OCI-LY7 (cell line): ENCODE data around the gene FEN1. TPM values are rescaled to one million over a fixed set of nuclear protein-coding genes. Genes with fewer than 3 reads are reported as not detected.

Experiments used
- BruUV-seq: library from RNA; stranded (reverse); fragments of 400-500 nt; replicated peaks from 2 replicates; lab custom pipeline; 2021; lab: Mats Ljungman, UMichigan
- CTCF ChIA-PET: fragments of 300-600 bp; sonication (Branson Sonifier 250); formaldehyde crosslinking; loops from one replicate; lab custom pipeline; 2022; ENCODE audit warnings: antibody characterized with exemption; ENCODE audit not compliant: unreplicated experiment; lab: Charles Lee
- POLR2A ChIA-PET: fragments of 300-600 bp; sonication (Branson Sonifier 250); formaldehyde crosslinking; loops from one replicate; lab custom pipeline; 2022; ENCODE audit warnings: antibody characterized with exemption; lab: Charles Lee
- DNase-seq: peaks from one replicate; pipeline ENCODE4 v3.0.0-alpha.2; 2015; ENCODE audit warnings: low spot score
- H2AFZ ChIP-seq: fragments of 200-600 bp; sonication (generic), shearing (Covaris generic); 2 replicates; pipeline ENCODE4 v1.6.1; 2014; ENCODE audit warnings: mild to moderate bottlenecking, antibody characterized with exemption, low read length, moderate library complexity
- H3K27ac ChIP-seq: fragments of 200-600 bp; sonication (generic); 2 replicates; pipeline ENCODE4 v1.5.1; 2014; ENCODE audit warnings: mixed run types, low read depth, mild to moderate bottlenecking, moderate library complexity, low read length, inconsistent platforms; ENCODE audit not compliant: poor library complexity, severe bottlenecking
- H3K36me3 ChIP-seq: fragments of 200-600 bp; sonication (generic); 2 replicates; pipeline ENCODE4 v1.6.1; 2014; ENCODE audit warnings: mild to moderate bottlenecking, antibody characterized with exemption, low read length, moderate library complexity, mixed read lengths; ENCODE audit not compliant: insufficient read depth
- H3K4me1 ChIP-seq: fragments of 200-600 bp; sonication (generic); 2 replicates; pipeline ENCODE4 v1.5.1; 2014; ENCODE audit warnings: mild to moderate bottlenecking, low read length; ENCODE audit not compliant: insufficient read depth, poor library complexity, severe bottlenecking
- H3K4me2 ChIP-seq: fragments of 200-600 bp; sonication (generic); 2 replicates; pipeline ENCODE4 v1.6.1; 2014; ENCODE audit warnings: mild to moderate bottlenecking, low read length
- H3K4me3 ChIP-seq: fragments of 200-600 bp; sonication (generic); 2 replicates; pipeline ENCODE4 v1.5.1; 2014; ENCODE audit warnings: mild to moderate bottlenecking, low read depth, low read length; ENCODE audit not compliant: poor library complexity, severe bottlenecking
- H3K79me2 ChIP-seq: fragments of 200-600 bp; sonication (generic); 2 replicates; pipeline ENCODE4 v1.6.1; 2016; ENCODE audit warnings: low read depth, mild to moderate bottlenecking, low read length, moderate library complexity, mixed read lengths; ENCODE audit not compliant: insufficient read depth
- H3K9me2 ChIP-seq: fragments of 200-600 bp; sonication (generic); 2 replicates; pipeline ENCODE4 v1.6.1; 2016; ENCODE audit warnings: mild to moderate bottlenecking, low read length, mixed read lengths; ENCODE audit not compliant: insufficient read depth
- H3K9me3 ChIP-seq: fragments of 200-600 bp; sonication (generic); 2 replicates; pipeline ENCODE4 v1.6.1; 2014; ENCODE audit warnings: mild to moderate bottlenecking, mixed run types, low read length, mixed read lengths
- H4K20me1 ChIP-seq: fragments of 200-600 bp; sonication (generic); 2 replicates; pipeline ENCODE4 v1.6.1; 2014; ENCODE audit warnings: mild to moderate bottlenecking, antibody characterized with exemption, low read length, moderate library complexity, mixed read lengths; ENCODE audit not compliant: insufficient read depth
- EZH2phosphoT487 ChIP-seq: fragments of 200-600 bp; sonication (generic); IDR thresholded peaks from 2 replicates; pipeline ENCODE4 v1.6.1; 2018; ENCODE audit warnings: low read depth, borderline replicate concordance, mild to moderate bottlenecking, mixed run types, antibody characterized with exemption, low read length, moderate library complexity, mixed read lengths
- intact Hi-C: fragments of 100-400 bp; cut with micrococcal nuclease; formaldehyde crosslinking; loops from one replicate; pipeline ENCODE4 v1.10.0; 2022; ENCODE audit not compliant: unreplicated experiment
- total RNA-seq, 2 experiments: library from RNA; depleted of rRNA in 1 of 2; stranded (reverse); fragments of >200 nt in 1 of 2; shearing (Covaris generic) in 1 of 2; gene quantifications; 2 replicates each; pipeline ENCODE4 v1.2.3, GENCODE V29; 2014 to 2022
- TF ChIP-seq, protein P1 (sequence below): fragments of 200-600 bp; sonication (generic); conservative IDR thresholded peaks from 2 replicates; pipeline ENCODE4 v1.5.1; 2014; ENCODE audit warnings: mild to moderate bottlenecking, antibody characterized with exemption, low read length, moderate library complexity, mixed read lengths

FEN1 gene
- total RNA-seq, 2 experiments from 2014 or later, result 123 to 153 TPM

- DNase-seq, result no peak
- Histone ChIP-seq H3K79me2 (peaks cover 82% of the 10 kb centered on the region), H3K4me3 (no peak overlapping the region), H4K20me1 (peaks cover 18% of the 10 kb centered on the region; the same call in 1 of the 2 replicates), H3K4me2 (no peak overlapping the region), H2AFZ (no peak overlapping the region), H3K36me3 (peaks cover 69% of the 10 kb centered on the region), H3K9me2 (no peaks in the 10 kb centered on the region), H3K4me1 (peaks cover 27% of the 10 kb centered on the region), H3K9me3 (no peaks in the 10 kb centered on the region), H3K27ac (no peak overlapping the region)
- POLR2A ChIA-PET, result interaction anchor here (1.3 to 2.3 kb wide), 3 partner anchors 24 to 83 kb away, joined by 3 to 8 read pairs (median 3); no protein-coding TSS in a partner anchor
- CTCF ChIA-PET, result no interaction called here
- TF ChIP-seq, protein P1, sequence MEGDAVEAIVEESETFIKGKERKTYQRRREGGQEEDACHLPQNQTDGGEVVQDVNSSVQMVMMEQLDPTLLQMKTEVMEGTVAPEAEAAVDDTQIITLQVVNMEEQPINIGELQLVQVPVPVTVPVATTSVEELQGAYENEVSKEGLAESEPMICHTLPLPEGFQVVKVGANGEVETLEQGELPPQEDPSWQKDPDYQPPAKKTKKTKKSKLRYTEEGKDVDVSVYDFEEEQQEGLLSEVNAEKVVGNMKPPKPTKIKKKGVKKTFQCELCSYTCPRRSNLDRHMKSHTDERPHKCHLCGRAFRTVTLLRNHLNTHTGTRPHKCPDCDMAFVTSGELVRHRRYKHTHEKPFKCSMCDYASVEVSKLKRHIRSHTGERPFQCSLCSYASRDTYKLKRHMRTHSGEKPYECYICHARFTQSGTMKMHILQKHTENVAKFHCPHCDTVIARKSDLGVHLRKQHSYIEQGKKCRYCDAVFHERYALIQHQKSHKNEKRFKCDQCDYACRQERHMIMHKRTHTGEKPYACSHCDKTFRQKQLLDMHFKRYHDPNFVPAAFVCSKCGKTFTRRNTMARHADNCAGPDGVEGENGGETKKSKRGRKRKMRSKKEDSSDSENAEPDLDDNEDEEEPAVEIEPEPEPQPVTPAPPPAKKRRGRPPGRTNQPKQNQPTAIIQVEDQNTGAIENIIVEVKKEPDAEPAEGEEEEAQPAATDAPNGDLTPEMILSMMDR, result no peak
- TF ChIP-seq EZH2phosphoT487, result no peak
- no TSS peak for BruUV-seq
- intact Hi-C loops, result loop anchor here (2.0 kb wide), 1 partner anchor 75 kb away; no protein-coding TSS in a partner anchor
Measured at GRCh38 chr11:61795876-61796526, 3.3 kb downstream of the FEN1 start.

GRCh38 chr11:61797263-61797944, 4.7 kb downstream of the FEN1 start:
- POLR2A ChIA-PET, result interaction anchor here (0.6 to 2.3 kb wide), 8 partner anchors 23 to 378 kb away, joined by 3 to 8 read pairs (median 3); no protein-coding TSS in a partner anchor
- no TSS peak for BruUV-seq
- peaks cover 76% of the 10 kb centered on the region for H3K36me3 ChIP-seq
- peaks cover 18% of the 10 kb centered on the region; the same call in 1 of the 2 replicates for H4K20me1 ChIP-seq
- peak; percentile 71 for DNase-seq
- peaks cover 69% of the 10 kb centered on the region for H3K79me2 ChIP-seq
- peaks cover 20% of the 10 kb centered on the region for H3K4me1 ChIP-seq
- no peak overlapping the region for H3K27ac ChIP-seq
- no peaks in the 10 kb centered on the region for H3K9me2 ChIP-seq
- intact Hi-C loops, result loop anchor here (1.0 to 2.0 kb wide), 4 partner anchors 73 to 285 kb away; no protein-coding TSS in a partner anchor
- H3K4me3 ChIP-seq, result no peak overlapping the region
- CTCF ChIA-PET, result interaction anchor here (0.5 to 1.8 kb wide), 5 partner anchors 8 to 313 kb away, joined by 3 to 13 read pairs (median 3); no protein-coding TSS in a partner anchor
- no peaks in the 10 kb centered on the region for H3K9me3 ChIP-seq
- no peak overlapping the region for H2AFZ ChIP-seq
- H3K4me2 ChIP-seq, result peak overlapping the region; percentile 13; the same call in 1 of the 2 replicates
- TF ChIP-seq, protein P1, result peak; percentile 98
- no peak for TF ChIP-seq EZH2phosphoT487
